Osteocyte (in vitro differentiated cells): ENCODE results near the gene FZR1. TPM values are rescaled to one million over a fixed set of nuclear protein-coding genes. Genes with fewer than 3 reads are reported as not detected.
"Not testable (repeated sequence)": the region's sequence is repeated elsewhere in the genome, so short reads cannot be mapped to it uniquely, and the experiment has no call there.

ENCODE experiments used
- DNase-seq: peaks from one replicate; pipeline ENCODE4 v3.0.0; 2021; ENCODE audit warnings: mixed read lengths; ENCODE audit not compliant: unreplicated experiment; ENCODE audit errors: extremely low spot score
- H3K27ac Mint-ChIP-seq: one replicate; pipeline ENCODE4 v1.8.0; 2021; ENCODE audit warnings: mild to moderate bottlenecking, mixed read lengths; ENCODE audit not compliant: unreplicated experiment
- H3K27me3 Mint-ChIP-seq: one replicate; pipeline ENCODE4 v1.8.0; 2021; ENCODE audit warnings: mixed read lengths; ENCODE audit not compliant: unreplicated experiment
- H3K36me3 Mint-ChIP-seq: one replicate; pipeline ENCODE4 v1.8.0; 2021; ENCODE audit warnings: mixed read lengths; ENCODE audit not compliant: unreplicated experiment
- H3K4me1 Mint-ChIP-seq: one replicate; pipeline ENCODE4 v1.8.0; 2021; ENCODE audit warnings: mixed read lengths; ENCODE audit not compliant: unreplicated experiment
- H3K4me3 Mint-ChIP-seq: one replicate; pipeline ENCODE4 v1.8.0; 2021; ENCODE audit warnings: mild to moderate bottlenecking, moderate library complexity, mixed read lengths; ENCODE audit not compliant: unreplicated experiment
- H3K9me3 Mint-ChIP-seq: one replicate; pipeline ENCODE4 v1.8.0; 2021; ENCODE audit warnings: mixed read lengths; ENCODE audit not compliant: unreplicated experiment
- total RNA-seq: library from RNA; stranded (reverse); gene quantifications from 2 replicates; pipeline ENCODE4 v1.2.1, GENCODE V29; 2021
- TF ChIP-seq, protein P1 (sequence below): fragments of 200-600 bp; sonication (generic); IDR thresholded peaks from 2 replicates; pipeline ENCODE4 v1.5.0; 2021; ENCODE audit warnings: antibody characterized with exemption, mild to moderate bottlenecking, moderate library complexity

The FZR1 gene
- total RNA-seq, 1 donor from 2014 or later = 45.3 TPM

GRCh38 chr19:3501780-3502179 is 4.3 kb upstream of the FZR1 start:
- no peak overlapping the region for H3K4me3 Mint-ChIP-seq
- H3K36me3 Mint-ChIP-seq = peaks cover 5% of the 10 kb centered on the region
- H3K27me3 Mint-ChIP-seq = no peaks in the 10 kb centered on the region
- H3K4me1 Mint-ChIP-seq = peaks cover 20% of the 10 kb centered on the region
- H3K27ac Mint-ChIP-seq = no peak overlapping the region
- no peaks in the 10 kb centered on the region for H3K9me3 Mint-ChIP-seq
- TF ChIP-seq, protein P1, sequence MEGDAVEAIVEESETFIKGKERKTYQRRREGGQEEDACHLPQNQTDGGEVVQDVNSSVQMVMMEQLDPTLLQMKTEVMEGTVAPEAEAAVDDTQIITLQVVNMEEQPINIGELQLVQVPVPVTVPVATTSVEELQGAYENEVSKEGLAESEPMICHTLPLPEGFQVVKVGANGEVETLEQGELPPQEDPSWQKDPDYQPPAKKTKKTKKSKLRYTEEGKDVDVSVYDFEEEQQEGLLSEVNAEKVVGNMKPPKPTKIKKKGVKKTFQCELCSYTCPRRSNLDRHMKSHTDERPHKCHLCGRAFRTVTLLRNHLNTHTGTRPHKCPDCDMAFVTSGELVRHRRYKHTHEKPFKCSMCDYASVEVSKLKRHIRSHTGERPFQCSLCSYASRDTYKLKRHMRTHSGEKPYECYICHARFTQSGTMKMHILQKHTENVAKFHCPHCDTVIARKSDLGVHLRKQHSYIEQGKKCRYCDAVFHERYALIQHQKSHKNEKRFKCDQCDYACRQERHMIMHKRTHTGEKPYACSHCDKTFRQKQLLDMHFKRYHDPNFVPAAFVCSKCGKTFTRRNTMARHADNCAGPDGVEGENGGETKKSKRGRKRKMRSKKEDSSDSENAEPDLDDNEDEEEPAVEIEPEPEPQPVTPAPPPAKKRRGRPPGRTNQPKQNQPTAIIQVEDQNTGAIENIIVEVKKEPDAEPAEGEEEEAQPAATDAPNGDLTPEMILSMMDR = no peak
- DNase-seq = no peak

DNA sequence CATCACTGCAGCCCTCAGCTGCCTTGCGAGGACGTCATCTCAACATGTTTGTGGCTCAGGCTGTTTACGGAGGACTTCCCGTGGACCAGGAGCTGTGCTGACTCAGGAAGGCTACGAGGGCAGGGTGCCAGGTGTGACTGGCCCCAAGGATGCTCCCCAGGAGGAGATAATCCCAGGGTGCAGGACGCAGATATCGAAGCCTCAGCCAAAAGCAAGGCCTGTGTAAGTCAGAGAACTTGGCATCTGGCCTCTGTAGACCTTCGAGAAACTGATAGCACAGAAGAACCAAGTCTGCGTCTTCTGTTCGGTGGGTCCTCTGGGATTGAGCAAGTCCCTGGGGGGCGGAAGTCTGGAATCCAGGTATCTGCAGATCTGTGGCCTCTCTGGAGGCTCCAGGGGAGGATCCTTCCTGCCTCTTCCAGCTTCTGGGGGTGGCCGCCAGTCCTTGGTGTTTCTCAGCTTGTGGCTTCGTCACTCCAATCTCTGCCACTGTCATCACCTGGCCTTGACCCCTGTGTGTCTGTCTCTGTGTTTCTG is 3.0 kb upstream of the FZR1 start:
- TF ChIP-seq, protein P1 = no peak
- Mint-ChIP-seq H3K9me3 (no peaks in the 10 kb centered on the region), H3K4me1 (peaks cover 31% of the 10 kb centered on the region), H3K27ac (no peak overlapping the region), H3K4me3 (no peak overlapping the region), H3K36me3 (no peaks in the 10 kb centered on the region), H3K27me3 (no peaks in the 10 kb centered on the region)
- no peak for DNase-seq

DNA sequence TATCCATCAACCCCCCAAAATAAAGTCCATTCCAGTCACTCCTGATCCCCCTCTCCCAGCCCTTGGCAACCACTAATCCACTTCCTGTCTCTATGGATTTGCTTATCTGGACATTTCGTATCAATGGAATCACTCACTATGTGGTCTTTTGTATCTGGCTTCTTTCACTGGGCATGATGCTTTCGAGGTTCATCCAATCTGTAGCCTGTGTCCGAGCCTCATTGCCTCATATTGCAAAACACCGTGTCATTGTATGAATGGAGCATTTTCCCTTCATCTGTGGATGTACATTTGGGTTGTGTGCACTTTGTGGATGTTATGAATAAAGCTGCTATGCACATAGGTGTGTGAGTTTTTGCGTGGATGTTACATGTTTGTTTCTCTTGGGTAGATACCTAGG is 1.4 kb upstream of the FZR1 start:
- peak overlapping the region; percentile 91 for H3K27ac Mint-ChIP-seq
- H3K27me3 Mint-ChIP-seq = no peaks in the 10 kb centered on the region
- H3K4me3 Mint-ChIP-seq = peak overlapping the region; percentile 88
- no peaks in the 10 kb centered on the region for H3K9me3 Mint-ChIP-seq
- peaks cover 37% of the 10 kb centered on the region for H3K4me1 Mint-ChIP-seq
- H3K36me3 Mint-ChIP-seq = peaks cover 6% of the 10 kb centered on the region
- TF ChIP-seq, protein P1 = no peak
- DNase-seq = no peak

DNA sequence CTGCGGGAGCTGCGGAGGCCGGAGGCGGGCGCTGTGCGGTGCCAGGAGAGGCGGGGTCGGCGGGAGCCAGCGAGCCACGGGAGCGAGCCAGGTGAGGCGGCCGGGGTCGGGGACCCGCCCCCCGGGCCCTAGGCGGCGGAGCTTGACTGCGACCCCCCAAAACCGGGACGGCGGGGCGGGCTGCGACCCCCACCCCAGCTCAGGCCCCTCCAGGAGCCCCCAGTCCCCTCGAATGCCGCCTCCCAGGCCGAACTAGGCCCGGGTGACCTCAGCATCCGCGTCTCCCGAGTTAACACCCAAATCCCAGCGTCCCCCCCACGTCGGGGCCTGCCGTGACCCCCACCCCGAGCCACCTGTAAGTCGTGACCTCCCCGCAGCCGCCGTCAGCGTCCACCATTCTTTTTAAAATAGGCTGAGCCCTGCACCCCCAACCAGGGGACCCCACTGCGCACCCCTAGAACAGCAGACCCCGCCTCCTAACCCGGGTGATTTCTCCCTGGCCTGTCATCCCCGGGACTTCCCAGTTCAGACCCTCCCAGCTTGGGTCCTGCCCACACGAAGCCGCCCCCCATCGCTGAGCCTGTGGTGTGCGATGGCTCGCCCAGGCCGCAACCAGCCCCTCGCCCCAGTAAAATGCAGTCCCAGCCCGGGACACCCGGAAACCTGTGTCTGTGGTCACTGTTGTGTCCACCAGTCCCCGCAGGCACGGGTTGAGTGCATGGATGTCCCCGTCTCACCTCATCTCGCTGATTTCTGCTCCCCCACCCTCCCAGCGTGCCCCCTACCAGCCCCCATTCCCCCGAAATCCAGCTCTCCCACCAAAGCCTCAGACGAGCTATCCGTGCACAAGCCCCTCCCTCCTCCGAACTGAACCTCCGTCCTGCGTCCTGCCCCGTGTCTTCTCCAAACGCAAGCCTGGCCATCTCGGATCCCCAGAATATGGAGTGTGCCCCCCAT is 551 bp downstream of the FZR1 start:
- Mint-ChIP-seq H3K27me3 (no peaks in the 10 kb centered on the region), H3K27ac (peak overlapping the region; percentile 69), H3K9me3 (no peaks in the 10 kb centered on the region), H3K4me1 (peaks cover 32% of the 10 kb centered on the region), H3K36me3 (peaks cover 8% of the 10 kb centered on the region), H3K4me3 (peak overlapping the region; percentile 91)
- no peak for DNase-seq
- TF ChIP-seq, protein P1 = no peak

DNA sequence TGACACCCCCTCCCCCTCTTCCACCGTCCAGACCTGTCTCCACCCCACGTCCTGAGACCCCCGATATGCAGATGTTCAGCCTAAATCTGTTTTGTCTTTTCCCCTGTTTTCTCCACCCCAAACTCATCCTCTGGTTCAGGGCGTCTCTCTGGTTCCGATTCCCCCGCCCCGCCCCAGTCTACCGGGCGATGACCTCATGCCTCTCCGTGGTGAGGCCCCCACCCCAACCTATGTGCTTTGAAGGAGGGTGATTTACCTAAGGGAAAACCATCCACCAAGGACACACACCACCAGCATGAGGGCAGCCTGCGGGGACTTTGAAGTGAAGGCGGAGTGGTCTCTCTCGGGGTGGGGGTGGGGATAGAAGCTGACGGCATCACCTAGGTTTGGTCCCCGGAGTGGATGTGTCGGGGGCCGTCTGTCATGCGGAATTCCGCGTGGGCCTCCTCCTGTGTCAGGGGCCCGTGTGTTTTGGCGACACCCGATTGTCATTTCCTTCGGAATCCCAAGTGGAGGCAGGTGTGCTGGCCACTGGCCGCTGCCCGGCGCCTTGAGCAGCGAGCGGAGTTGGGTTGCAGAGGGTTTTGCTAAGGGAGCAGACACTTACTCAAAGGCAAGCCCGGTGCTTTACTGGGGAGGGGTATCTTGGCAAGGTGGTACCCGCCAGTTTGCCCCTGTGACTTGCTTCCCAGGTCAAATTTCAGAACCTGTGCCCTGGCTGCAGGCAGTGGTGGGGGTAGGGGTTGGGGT is 1.4 kb downstream of the FZR1 start:
- no peaks in the 10 kb centered on the region for H3K9me3 Mint-ChIP-seq
- peaks cover 35% of the 10 kb centered on the region for H3K4me1 Mint-ChIP-seq
- TF ChIP-seq, protein P1 = no peak
- peak overlapping the region; percentile 91 for H3K4me3 Mint-ChIP-seq
- H3K36me3 Mint-ChIP-seq = peaks cover 10% of the 10 kb centered on the region
- H3K27ac Mint-ChIP-seq = peak overlapping the region; percentile 69
- no peaks in the 10 kb centered on the region for H3K27me3 Mint-ChIP-seq
- no peak for DNase-seq

DNA sequence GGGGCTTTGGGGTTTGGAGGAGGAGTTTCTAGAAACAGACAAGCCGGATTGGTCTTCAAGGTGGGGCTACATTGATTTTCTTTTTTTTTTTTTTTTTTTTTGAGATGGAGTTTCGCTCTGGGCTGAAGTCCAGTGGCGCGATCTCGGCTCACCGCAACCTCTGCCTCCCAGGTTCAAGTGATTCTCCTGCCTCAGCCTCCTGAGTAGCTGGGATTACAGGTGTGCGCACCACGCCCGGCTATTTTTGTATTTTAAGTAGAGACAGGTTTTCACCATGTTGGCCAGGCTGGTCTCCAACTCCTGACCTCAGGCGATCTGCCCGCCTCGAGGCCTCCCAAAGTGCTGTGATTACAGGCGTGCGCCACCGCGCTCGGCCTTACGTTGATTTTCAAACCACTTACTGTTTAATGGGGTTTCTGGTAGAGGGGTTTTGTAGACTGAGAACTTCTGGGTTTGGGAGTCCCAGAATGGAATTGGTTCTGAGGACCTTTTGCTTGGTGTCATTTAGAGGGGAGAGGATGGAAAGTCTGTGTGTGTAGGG is 2.1 kb downstream of the FZR1 start:
- peak overlapping the region; percentile 91 for H3K4me3 Mint-ChIP-seq
- DNase-seq = not testable (repeated sequence)

More for the DNA sequence above, 2.1 kb downstream of the FZR1 start:
- Mint-ChIP-seq H3K4me1 (peaks cover 37% of the 10 kb centered on the region), H3K27ac (peak overlapping the region; percentile 27)
- H3K27me3 Mint-ChIP-seq, H3K36me3 Mint-ChIP-seq, H3K9me3 Mint-ChIP-seq: not testable (repeated sequence)
